ENCODE measurements around the gene SYNGR2. TPM values are rescaled to one million over a fixed set of nuclear protein-coding genes. Genes with fewer than 3 reads are reported as not detected.

Gene SYNGR2
- total and polyA plus RNA-seq, 8 donors: 28.6 to 219 (median 56.6) TPM

- Histone ChIP-seq H3K27ac (no peak overlapping the region), H3K36me3 (peaks cover 5 to 46% (median 45%) of the 10 kb centered on the region in 4 donors), H3K9me3 (no peaks in the 10 kb centered on the region), H3K27me3 (no peaks in the 10 kb centered on the region), H3K4me3 (no peak overlapping the region), H3K4me1 (peaks cover 6 to 16% (median 15%) of the 10 kb centered on the region in 4 donors)
- DNase-seq: no peak
- WGBS, 5 donors: 81 to 95% (median 94%) methylated on average over 8 of the region's 8 CpGs
- intact Hi-C loops (cut with DNase I; ENCODE audit: low total_unique reads): no loop called here
- TF ChIP-seq POLR2A (IDR thresholded peaks at IDR 0.05) (no peak), POLR2AphosphoS5 (IDR thresholded peaks at IDR 0.05) (no peak), EP300 (IDR thresholded peaks at IDR 0.05) (no peak)
- TF ChIP-seq, protein P1, sequence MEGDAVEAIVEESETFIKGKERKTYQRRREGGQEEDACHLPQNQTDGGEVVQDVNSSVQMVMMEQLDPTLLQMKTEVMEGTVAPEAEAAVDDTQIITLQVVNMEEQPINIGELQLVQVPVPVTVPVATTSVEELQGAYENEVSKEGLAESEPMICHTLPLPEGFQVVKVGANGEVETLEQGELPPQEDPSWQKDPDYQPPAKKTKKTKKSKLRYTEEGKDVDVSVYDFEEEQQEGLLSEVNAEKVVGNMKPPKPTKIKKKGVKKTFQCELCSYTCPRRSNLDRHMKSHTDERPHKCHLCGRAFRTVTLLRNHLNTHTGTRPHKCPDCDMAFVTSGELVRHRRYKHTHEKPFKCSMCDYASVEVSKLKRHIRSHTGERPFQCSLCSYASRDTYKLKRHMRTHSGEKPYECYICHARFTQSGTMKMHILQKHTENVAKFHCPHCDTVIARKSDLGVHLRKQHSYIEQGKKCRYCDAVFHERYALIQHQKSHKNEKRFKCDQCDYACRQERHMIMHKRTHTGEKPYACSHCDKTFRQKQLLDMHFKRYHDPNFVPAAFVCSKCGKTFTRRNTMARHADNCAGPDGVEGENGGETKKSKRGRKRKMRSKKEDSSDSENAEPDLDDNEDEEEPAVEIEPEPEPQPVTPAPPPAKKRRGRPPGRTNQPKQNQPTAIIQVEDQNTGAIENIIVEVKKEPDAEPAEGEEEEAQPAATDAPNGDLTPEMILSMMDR (IDR thresholded peaks at IDR 0.05): no peak
Measured at GRCh38 chr17:78202666-78203065, 34.3 kb downstream of the SYNGR2 start.

- 87 to 89% (median 88%) methylated on average over 18 to 22 of the region's 22 CpGs for WGBS, 5 donors
- H3K27me3 ChIP-seq: no peaks in the 10 kb centered on the region
- no peak for DNase-seq
- peaks cover 2 to 6% (median 5%) of the 10 kb centered on the region in 4 donors for H3K4me1 ChIP-seq
- no peak overlapping the region for H3K4me3 ChIP-seq
- no peaks in the 10 kb centered on the region for H3K9me3 ChIP-seq
- no peak overlapping the region for H3K27ac ChIP-seq
- peaks cover 5 to 45% (median 42%) of the 10 kb centered on the region in 4 donors for H3K36me3 ChIP-seq
- intact Hi-C loops (cut with DNase I; ENCODE audit: low total_unique reads): no loop called here
- TF ChIP-seq POLR2AphosphoS5 (IDR thresholded peaks at IDR 0.05) (no peak), POLR2A (IDR thresholded peaks at IDR 0.05) (no peak), EP300 (IDR thresholded peaks at IDR 0.05) (no peak)
- TF ChIP-seq, protein P1 (IDR thresholded peaks at IDR 0.05): no peak
Measured at GRCh38 chr17:78204387-78205123, 36.2 kb downstream of the SYNGR2 start.

GRCh38 chr17:78205124-78205775, 36.9 kb downstream of the SYNGR2 start:
- Histone ChIP-seq H3K27me3 (no peaks in the 10 kb centered on the region), H3K9me3 (no peaks in the 10 kb centered on the region), H3K4me3 (no peak overlapping the region), H3K27ac (no peak overlapping the region), H3K36me3 (peaks cover 5 to 45% (median 42%) of the 10 kb centered on the region in 4 donors), H3K4me1 (no peaks in the 10 kb centered on the region)
- 91 to 93% (median 92%) methylated on average over 14 to 17 of the region's 17 CpGs for WGBS, 5 donors
- no peak for DNase-seq
- TF ChIP-seq EP300 (IDR thresholded peaks at IDR 0.05) (no peak), POLR2A (IDR thresholded peaks at IDR 0.05) (no peak), POLR2AphosphoS5 (IDR thresholded peaks at IDR 0.05) (no peak)
- TF ChIP-seq, protein P1 (IDR thresholded peaks at IDR 0.05): no peak
- intact Hi-C loops (cut with DNase I; ENCODE audit: low total_unique reads): no loop called here

DNA sequence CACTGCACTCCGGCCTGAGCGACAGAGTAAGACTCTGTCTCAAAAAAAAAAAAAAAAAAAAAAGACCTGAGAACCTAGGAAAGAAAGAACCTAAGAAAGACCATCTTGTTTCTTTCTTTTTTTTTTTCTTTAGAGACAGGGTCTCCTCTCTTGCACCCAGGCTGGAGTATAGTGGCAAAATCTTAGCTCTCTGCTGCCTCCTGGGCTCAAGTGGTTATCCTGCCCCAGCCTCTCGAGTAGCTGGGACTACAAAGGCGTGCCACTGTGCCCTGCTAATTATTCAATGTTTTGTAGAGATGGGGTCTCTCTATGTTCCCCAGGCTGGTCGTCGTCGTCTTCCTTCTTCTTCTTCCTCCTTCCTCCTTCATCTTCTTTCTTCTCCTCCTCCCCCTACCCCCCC, 37.9 kb downstream of the SYNGR2 start:
- DNase-seq: no peak
- no peaks in the 10 kb centered on the region for H3K9me3 ChIP-seq
- no peak overlapping the region for H3K4me3 ChIP-seq
- TF ChIP-seq EP300 (IDR thresholded peaks at IDR 0.05) (no peak), POLR2AphosphoS5 (IDR thresholded peaks at IDR 0.05) (no peak), POLR2A (IDR thresholded peaks at IDR 0.05) (no peak)
- TF ChIP-seq, protein P1 (IDR thresholded peaks at IDR 0.05): no peak
- 78 to 84% (median 81%) methylated on average over 7 of the region's 7 CpGs for WGBS, 5 donors
- no peak overlapping the region for H3K27ac ChIP-seq
- intact Hi-C loops (cut with DNase I; ENCODE audit: low total_unique reads): no loop called here
- H3K4me1 ChIP-seq: peaks cover 0 to 2% (median 0%) of the 10 kb centered on the region in 4 donors
- H3K27me3 ChIP-seq: no peaks in the 10 kb centered on the region
- peaks cover 5 to 45% (median 42%) of the 10 kb centered on the region in 4 donors for H3K36me3 ChIP-seq

Measured in stomach (tissue), 9 donors.